Glutamatergic neuron (in vitro differentiated cells): ENCODE results near the gene OBP2B. TPM values are rescaled to one million over a fixed set of nuclear protein-coding genes. Genes with fewer than 3 reads are reported as not detected.
"Not testable (repeated sequence)": the region's sequence is repeated elsewhere in the genome, so short reads cannot be mapped to it uniquely, and the experiment has no call there.

Source experiments
- DNase-seq: peaks from one replicate; pipeline ENCODE4 v3.0.0; 2022
- H3K27ac Mint-ChIP-seq: one replicate; pipeline ENCODE4 v1.8.0; 2020; ENCODE audit warnings: mild to moderate bottlenecking, mixed read lengths, inconsistent platforms; ENCODE audit not compliant: unreplicated experiment
- H3K27me3 Mint-ChIP-seq: one replicate; pipeline ENCODE4 v1.8.0; 2020; ENCODE audit warnings: mild to moderate bottlenecking, moderate library complexity, mixed read lengths, inconsistent platforms; ENCODE audit not compliant: unreplicated experiment
- H3K36me3 Mint-ChIP-seq: one replicate; pipeline ENCODE4 v1.8.0; 2020; ENCODE audit warnings: mild to moderate bottlenecking, mixed read lengths, inconsistent platforms; ENCODE audit not compliant: unreplicated experiment
- H3K4me1 Mint-ChIP-seq: one replicate; pipeline ENCODE4 v1.8.0; 2020; ENCODE audit warnings: mild to moderate bottlenecking, low read depth, mixed read lengths, inconsistent platforms; ENCODE audit not compliant: unreplicated experiment
- H3K4me3 Mint-ChIP-seq: one replicate; pipeline ENCODE4 v1.8.0; 2020; ENCODE audit warnings: mild to moderate bottlenecking, mixed read lengths, inconsistent platforms; ENCODE audit not compliant: unreplicated experiment
- H3K9me3 Mint-ChIP-seq: one replicate; pipeline ENCODE4 v1.8.0; 2020; ENCODE audit warnings: mild to moderate bottlenecking, moderate library complexity, mixed read lengths, inconsistent platforms; ENCODE audit not compliant: unreplicated experiment
- CTCF ChIP-seq: fragments of 200-600 bp; sonication (generic); IDR thresholded peaks from one replicate; pipeline ENCODE4 v1.5.0; 2021; ENCODE audit not compliant: partially characterized antibody, unreplicated experiment
- total RNA-seq: library from RNA; stranded (reverse); fragmentation: NEBNext Ultra II Directional; extraction: Animal tissue kit (Norgen Biotek cat#: 25700); gene quantifications from one replicate; pipeline ENCODE4 v1.2.1, GENCODE V29; 2021; ENCODE audit not compliant: unreplicated experiment

The OBP2B gene
- total RNA-seq, 1 donor from 2014 or later, result not detected

- H3K27ac Mint-ChIP-seq, result no peak overlapping the region
- H3K9me3 Mint-ChIP-seq, result peaks cover 12% of the 10 kb centered on the region
- DNase-seq, result no peak
- TF ChIP-seq CTCF, result no peak
- H3K36me3 Mint-ChIP-seq, result peaks cover 7% of the 10 kb centered on the region
- no peaks in the 10 kb centered on the region for H3K4me1 Mint-ChIP-seq
- H3K27me3 Mint-ChIP-seq, result peaks cover 5% of the 10 kb centered on the region
- H3K4me3 Mint-ChIP-seq, result no peak overlapping the region
Observed at GRCh38 chr9:133207540-133208170, 1.4 kb downstream of the OBP2B start.

GRCh38 chr9:133207021-133207531 is 2.0 kb downstream of the OBP2B start:
- DNase-seq, result no peak
- Mint-ChIP-seq H3K4me3 (no peak overlapping the region), H3K27ac (no peak overlapping the region), H3K9me3 (peaks cover 10% of the 10 kb centered on the region), H3K36me3 (peaks cover 7% of the 10 kb centered on the region), H3K27me3 (peaks cover 5% of the 10 kb centered on the region), H3K4me1 (no peaks in the 10 kb centered on the region)
- TF ChIP-seq CTCF, result no peak

GRCh38 chr9:133205996-133206931 is 2.8 kb downstream of the OBP2B start:
- Mint-ChIP-seq H3K27ac (no peak overlapping the region), H3K4me1 (no peaks in the 10 kb centered on the region), H3K36me3 (no peaks in the 10 kb centered on the region), H3K4me3 (no peak overlapping the region), H3K9me3 (peaks cover 5% of the 10 kb centered on the region), H3K27me3 (peaks cover 5% of the 10 kb centered on the region)
- no peak for TF ChIP-seq CTCF
- DNase-seq, result no peak

GRCh38 chr9:133205481-133205887 is 3.6 kb downstream of the OBP2B start:
- not testable (repeated sequence) for H3K27ac Mint-ChIP-seq, H3K9me3 Mint-ChIP-seq, H3K4me1 Mint-ChIP-seq, H3K27me3 Mint-ChIP-seq, H3K4me3 Mint-ChIP-seq, DNase-seq, H3K36me3 Mint-ChIP-seq

GRCh38 chr9:133204993-133205336 is 4.1 kb downstream of the OBP2B start:
- no peak for DNase-seq
- Mint-ChIP-seq H3K36me3 (no peaks in the 10 kb centered on the region), H3K27me3 (peaks cover 5% of the 10 kb centered on the region), H3K9me3 (peaks cover 3% of the 10 kb centered on the region), H3K27ac (no peak overlapping the region), H3K4me3 (no peak overlapping the region), H3K4me1 (no peaks in the 10 kb centered on the region)
- TF ChIP-seq CTCF, result no peak
